Vagina (tissue), 2 donors: Measurements from ENCODE around the gene KRT14. TPM values are rescaled to one million over a fixed set of nuclear protein-coding genes. Genes with fewer than 3 reads are reported as not detected.

ENCODE experiments used
- DNase-seq, 2 donors: peaks; one replicate each; pipeline ENCODE4 v3.0.0-alpha.2; 2017; ENCODE audit errors: extremely low spot score in 2 of 2
- H3K27ac ChIP-seq: fragments of 200-600 bp; sonication (generic); one replicate; pipeline ENCODE4 v1.5.1; 2019
- H3K27me3 ChIP-seq: fragments of 200-600 bp; sonication (generic); one replicate; pipeline ENCODE4 v1.5.1; 2019
- H3K36me3 ChIP-seq, 2 donors: fragments of 200-600 bp; sonication (generic); one replicate each; pipeline ENCODE4 v1.5.1; 2017 to 2019
- H3K4me1 ChIP-seq: fragments of 200-600 bp; sonication (generic); one replicate; pipeline ENCODE4 v1.5.1; 2019
- H3K4me3 ChIP-seq, 2 donors: fragments of 200-600 bp; sonication (generic); 1 replicate in 1 of 2; 2 replicates in 1 of 2; pipeline ENCODE4 v1.5.1; 2016 to 2019
- H3K9me3 ChIP-seq: fragments of 200-600 bp; sonication (generic); one replicate; pipeline ENCODE4 v1.5.1; 2019
- POLR2A ChIP-seq, 2 donors: fragments of 450-650 bp; IDR thresholded peaks; one replicate each; pipeline ENCODE4 v1.6.1; 2017; ENCODE audit warnings: antibody characterized with exemption in 2 of 2, mild to moderate bottlenecking in 2 of 2, moderate library complexity in 2 of 2
- POLR2AphosphoS5 ChIP-seq, 2 donors: sonication (generic); formaldehyde crosslinking; IDR thresholded peaks; one replicate each; pipeline ENCODE4 v1.9.0; 2017; ENCODE audit warnings: antibody characterized with exemption in 2 of 2, mild to moderate bottlenecking in 2 of 2, low read depth in 1 of 2; ENCODE audit not compliant: insufficient read depth in 1 of 2
- intact Hi-C: fragments of 100-400 bp; cut with DNase I; formaldehyde crosslinking; loops from one replicate; pipeline ENCODE4 v1.15.1; 2023
- total RNA-seq: library from RNA; depleted of rRNA; stranded (reverse); fragments of >200 nt; gene quantifications from one replicate; pipeline ENCODE4 v1.2.3, GENCODE V29; 2016
- TF ChIP-seq, protein P1 (sequence below), 3 experiments: fragments of 450-650 bp in 2 of 3; fragments of 200-600 bp in 1 of 3; sonication (generic) in 1 of 3; IDR thresholded peaks; one replicate each; pipeline ENCODE4 v1.5.1; 2017 to 2019; ENCODE audit warnings: antibody characterized with exemption in 3 of 3, mild to moderate bottlenecking in 2 of 3, moderate library complexity in 2 of 3

Gene KRT14
- total RNA-seq, 1 donor from 2014 or later: 1,546 TPM

- H3K9me3 ChIP-seq: no peaks in the 10 kb centered on the region
- no peak for DNase-seq
- TF ChIP-seq POLR2A (IDR thresholded peaks at IDR 0.05) (no peak), POLR2AphosphoS5 (IDR thresholded peaks at IDR 0.05; ENCODE audit: insufficient read depth in 1 of 2, low read depth in 1 of 2) (no peak)
- TF ChIP-seq, protein P1, sequence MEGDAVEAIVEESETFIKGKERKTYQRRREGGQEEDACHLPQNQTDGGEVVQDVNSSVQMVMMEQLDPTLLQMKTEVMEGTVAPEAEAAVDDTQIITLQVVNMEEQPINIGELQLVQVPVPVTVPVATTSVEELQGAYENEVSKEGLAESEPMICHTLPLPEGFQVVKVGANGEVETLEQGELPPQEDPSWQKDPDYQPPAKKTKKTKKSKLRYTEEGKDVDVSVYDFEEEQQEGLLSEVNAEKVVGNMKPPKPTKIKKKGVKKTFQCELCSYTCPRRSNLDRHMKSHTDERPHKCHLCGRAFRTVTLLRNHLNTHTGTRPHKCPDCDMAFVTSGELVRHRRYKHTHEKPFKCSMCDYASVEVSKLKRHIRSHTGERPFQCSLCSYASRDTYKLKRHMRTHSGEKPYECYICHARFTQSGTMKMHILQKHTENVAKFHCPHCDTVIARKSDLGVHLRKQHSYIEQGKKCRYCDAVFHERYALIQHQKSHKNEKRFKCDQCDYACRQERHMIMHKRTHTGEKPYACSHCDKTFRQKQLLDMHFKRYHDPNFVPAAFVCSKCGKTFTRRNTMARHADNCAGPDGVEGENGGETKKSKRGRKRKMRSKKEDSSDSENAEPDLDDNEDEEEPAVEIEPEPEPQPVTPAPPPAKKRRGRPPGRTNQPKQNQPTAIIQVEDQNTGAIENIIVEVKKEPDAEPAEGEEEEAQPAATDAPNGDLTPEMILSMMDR (IDR thresholded peaks at IDR 0.05): no peak
- no peaks in the 10 kb centered on the region for H3K27me3 ChIP-seq
- intact Hi-C loops: no loop called here
- H3K4me1 ChIP-seq: peaks cover 6% of the 10 kb centered on the region
- no peak overlapping the region for H3K4me3 ChIP-seq
- no peak overlapping the region for H3K27ac ChIP-seq
- no peaks in the 10 kb centered on the region for H3K36me3 ChIP-seq
Measured at GRCh38 chr17:41542357-41542756, 44.3 kb downstream of the KRT14 start.

DNA sequence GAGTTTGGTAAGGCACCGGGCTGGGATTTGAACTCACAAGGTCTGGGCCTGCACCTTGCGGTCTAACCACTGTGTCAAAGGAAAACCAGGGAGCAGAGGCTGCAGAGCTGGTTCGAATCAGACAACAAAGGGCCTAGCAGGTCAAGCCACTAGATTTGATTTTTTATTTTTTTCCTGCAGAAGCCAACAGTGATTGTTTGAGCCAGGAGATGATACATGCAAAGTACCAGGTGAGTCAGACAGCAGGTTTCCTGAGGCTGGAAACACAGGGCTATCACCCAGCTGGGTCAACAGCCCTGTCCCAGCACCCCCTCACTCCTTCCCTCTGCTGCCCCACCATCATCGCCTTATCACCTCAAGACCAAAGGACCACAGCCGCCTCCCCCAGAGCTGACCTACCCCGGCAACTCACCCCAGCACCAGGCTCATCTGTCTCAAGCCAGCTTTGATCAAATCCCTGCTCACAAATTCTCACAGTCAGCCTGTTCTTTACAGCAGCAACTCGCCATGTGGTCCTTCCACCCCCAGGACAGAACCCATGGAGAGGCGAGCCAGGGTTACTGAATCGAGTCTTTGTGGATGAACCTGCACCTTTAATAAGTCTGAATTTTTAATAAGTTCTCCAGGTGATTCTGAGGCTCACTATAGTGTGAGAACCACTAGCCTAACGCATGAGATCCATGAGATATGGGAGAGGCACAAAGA, 45.6 kb downstream of the KRT14 start:
- intact Hi-C loops: no loop called here
- Histone ChIP-seq H3K36me3 (no peaks in the 10 kb centered on the region), H3K4me3 (no peak overlapping the region), H3K4me1 (peaks cover 15% of the 10 kb centered on the region), H3K27ac (no peak overlapping the region), H3K27me3 (no peaks in the 10 kb centered on the region), H3K9me3 (no peaks in the 10 kb centered on the region)
- no peak for TF ChIP-seq POLR2AphosphoS5 (IDR thresholded peaks at IDR 0.05; ENCODE audit: insufficient read depth in 1 of 2, low read depth in 1 of 2)
- TF ChIP-seq, protein P1 (IDR thresholded peaks at IDR 0.05): no peak
- TF ChIP-seq POLR2A (IDR thresholded peaks at IDR 0.05): no peak
- DNase-seq: no peak

GRCh38 chr17:41539979-41540701, 46.6 kb downstream of the KRT14 start:
- Histone ChIP-seq H3K27me3 (no peaks in the 10 kb centered on the region), H3K9me3 (no peaks in the 10 kb centered on the region), H3K36me3 (no peaks in the 10 kb centered on the region), H3K27ac (no peak overlapping the region), H3K4me1 (peaks cover 23% of the 10 kb centered on the region), H3K4me3 (no peak overlapping the region)
- no peak for DNase-seq
- intact Hi-C loops: no loop called here
- TF ChIP-seq POLR2A (IDR thresholded peaks at IDR 0.05) (no peak), POLR2AphosphoS5 (IDR thresholded peaks at IDR 0.05; ENCODE audit: insufficient read depth in 1 of 2, low read depth in 1 of 2) (no peak)
- TF ChIP-seq, protein P1 (IDR thresholded peaks at IDR 0.05): no peak

DNA sequence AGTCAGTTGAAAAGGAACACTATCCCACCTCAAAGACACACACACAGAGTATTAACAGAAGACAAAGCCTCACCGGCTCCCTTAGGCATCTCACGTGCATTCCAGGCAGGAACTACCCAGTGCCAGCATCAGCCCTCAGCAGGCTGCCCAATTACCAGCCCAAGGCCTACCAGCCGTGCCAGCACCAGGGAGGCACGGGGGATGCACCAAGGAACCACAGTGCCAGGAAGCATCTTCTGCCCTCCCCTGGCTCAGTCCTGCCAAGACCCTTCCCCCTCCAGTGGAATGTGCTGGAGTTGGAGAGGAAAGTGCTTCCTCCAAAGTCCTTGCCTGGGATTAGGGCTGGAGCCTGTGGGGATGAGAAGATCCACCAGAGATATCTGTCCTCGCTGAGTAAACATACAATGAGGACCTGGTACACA, 47.6 kb downstream of the KRT14 start:
- H3K9me3 ChIP-seq: no peaks in the 10 kb centered on the region
- no peaks in the 10 kb centered on the region for H3K36me3 ChIP-seq
- H3K27ac ChIP-seq: no peak overlapping the region
- H3K4me3 ChIP-seq: no peak overlapping the region
- TF ChIP-seq POLR2AphosphoS5 (IDR thresholded peaks at IDR 0.05; ENCODE audit: insufficient read depth in 1 of 2, low read depth in 1 of 2): no peak
- TF ChIP-seq POLR2A (IDR thresholded peaks at IDR 0.05): no peak
- TF ChIP-seq, protein P1 (IDR thresholded peaks at IDR 0.05): no peak
- DNase-seq: no peak
- intact Hi-C loops: no loop called here
- H3K4me1 ChIP-seq: peaks cover 23% of the 10 kb centered on the region
- no peaks in the 10 kb centered on the region for H3K27me3 ChIP-seq

DNA sequence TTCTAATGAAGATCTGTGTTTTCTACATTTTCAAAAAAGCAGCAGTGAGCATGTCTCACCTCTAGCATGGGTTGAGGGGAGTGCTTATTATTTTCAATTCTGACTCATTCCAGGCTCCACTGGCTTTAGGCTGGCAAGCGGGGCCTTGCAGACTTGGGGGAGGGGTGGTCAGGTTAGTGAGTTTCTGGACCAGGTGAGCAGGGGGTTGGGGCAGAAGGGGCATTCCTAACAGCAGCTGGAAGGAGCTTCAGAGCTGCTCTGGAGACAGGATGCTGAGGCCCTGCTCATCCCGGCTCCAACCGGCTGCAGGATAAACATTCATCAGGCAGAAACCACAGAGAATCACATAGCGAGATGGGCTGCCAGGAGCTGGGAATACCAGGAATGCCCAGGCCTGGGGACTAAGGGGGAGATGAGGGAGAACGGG, 48.1 kb downstream of the KRT14 start:
- no peak for DNase-seq
- no peak overlapping the region for H3K27ac ChIP-seq
- no peaks in the 10 kb centered on the region for H3K9me3 ChIP-seq
- H3K4me3 ChIP-seq: no peak overlapping the region
- H3K27me3 ChIP-seq: no peaks in the 10 kb centered on the region
- H3K36me3 ChIP-seq: no peaks in the 10 kb centered on the region
- peaks cover 23% of the 10 kb centered on the region for H3K4me1 ChIP-seq
- intact Hi-C loops: no loop called here
- TF ChIP-seq, protein P1 (IDR thresholded peaks at IDR 0.05): no peak
- TF ChIP-seq POLR2A (IDR thresholded peaks at IDR 0.05): no peak
- TF ChIP-seq POLR2AphosphoS5 (IDR thresholded peaks at IDR 0.05; ENCODE audit: insufficient read depth in 1 of 2, low read depth in 1 of 2): no peak
